ENCODE results near the gene FANCD2.

- TF ChIP-seq CTCF (IDR thresholded peaks at IDR 0.05; ENCODE audit: insufficient read depth, low read length) (no peak), REST (IDR thresholded peaks at IDR 0.05; ENCODE audit: insufficient replicate concordance, low read depth) (no peak)
Observed at GRCh38 chr3:10017636-10018292, 8.5 kb upstream of the FANCD2 start.
